DOHH2 (cell line): Measurements from ENCODE around the gene TSHZ2.

Source experiments
- H3F3A ChIP-seq: fragments of 200-600 bp; sonication (generic), shearing (Covaris generic); 2 replicates; pipeline ENCODE4 v1.6.0; 2016; ENCODE audit warnings: antibody characterized with exemption, mild to moderate bottlenecking; ENCODE audit not compliant: control insufficient read depth, insufficient read depth
- H3K27ac ChIP-seq: fragments of 200-600 bp; sonication (generic); 2 replicates; pipeline ENCODE4 v1.5.1; 2014; ENCODE audit warnings: low read depth, mild to moderate bottlenecking, low read length, moderate library complexity
- H3K27me3 ChIP-seq: fragments of 200-600 bp; sonication (generic); 2 replicates; pipeline ENCODE4 v1.6.1; 2014; ENCODE audit warnings: mild to moderate bottlenecking, low read length, mixed read lengths; ENCODE audit not compliant: control insufficient read depth
- H3K36me3 ChIP-seq: fragments of 200-600 bp; sonication (generic); 2 replicates; pipeline ENCODE4 v1.6.1; 2014; ENCODE audit warnings: mild to moderate bottlenecking, low read length, moderate library complexity, mixed read lengths; ENCODE audit not compliant: control insufficient read depth
- H3K4me1 ChIP-seq: fragments of 200-600 bp; sonication (generic); 2 replicates; pipeline ENCODE4 v1.6.1; 2014; ENCODE audit warnings: mild to moderate bottlenecking, low read length, mixed read lengths; ENCODE audit not compliant: control insufficient read depth
- H3K4me2 ChIP-seq: fragments of 200-600 bp; sonication (generic); 2 replicates; pipeline ENCODE4 v1.6.0; 2014; ENCODE audit warnings: mild to moderate bottlenecking, low read length, moderate library complexity
- H3K4me3 ChIP-seq: fragments of 200-600 bp; sonication (generic); 2 replicates; pipeline ENCODE4 v1.5.1; 2014; ENCODE audit warnings: mild to moderate bottlenecking, low read length, mixed read lengths
- H3K79me2 ChIP-seq: fragments of 200-600 bp; sonication (generic); 2 replicates; pipeline ENCODE4 v1.6.1; 2014; ENCODE audit warnings: mild to moderate bottlenecking, low read length, mixed read lengths; ENCODE audit not compliant: control insufficient read depth
- H3K9me2 ChIP-seq: fragments of 200-600 bp; sonication (generic); replicated peaks from 2 replicates; pipeline ENCODE4 v1.6.1; 2014; ENCODE audit warnings: mild to moderate bottlenecking, low read length, mixed read lengths; ENCODE audit not compliant: control insufficient read depth
- H3K9me3 ChIP-seq: fragments of 200-600 bp; sonication (generic); 2 replicates; pipeline ENCODE4 v1.6.1; 2014; ENCODE audit warnings: antibody characterized with exemption, low read length, mixed read lengths; ENCODE audit not compliant: control insufficient read depth, insufficient read depth
- H4K20me1 ChIP-seq: fragments of 200-600 bp; sonication (generic); 2 replicates; pipeline ENCODE4 v1.6.0; 2014; ENCODE audit warnings: low read depth, mild to moderate bottlenecking, antibody characterized with exemption, low read length, moderate library complexity; ENCODE audit not compliant: control insufficient read depth, insufficient read depth
- EZH2phosphoT487 ChIP-seq: fragments of 200-600 bp; sonication (generic); IDR thresholded peaks from 2 replicates; pipeline ENCODE4 v1.6.1; 2017; ENCODE audit warnings: borderline replicate concordance, mild to moderate bottlenecking, antibody characterized with exemption, low read length, moderate library complexity, mixed read lengths
- TF ChIP-seq, protein P1 (sequence below): fragments of 200-600 bp; sonication (generic); IDR thresholded peaks from one replicate; pipeline ENCODE4 v1.5.1; 2014; ENCODE audit warnings: antibody characterized with exemption, mild to moderate bottlenecking, low read depth, low read length; ENCODE audit not compliant: poor library complexity, severe bottlenecking

The TSHZ2 gene

DNA sequence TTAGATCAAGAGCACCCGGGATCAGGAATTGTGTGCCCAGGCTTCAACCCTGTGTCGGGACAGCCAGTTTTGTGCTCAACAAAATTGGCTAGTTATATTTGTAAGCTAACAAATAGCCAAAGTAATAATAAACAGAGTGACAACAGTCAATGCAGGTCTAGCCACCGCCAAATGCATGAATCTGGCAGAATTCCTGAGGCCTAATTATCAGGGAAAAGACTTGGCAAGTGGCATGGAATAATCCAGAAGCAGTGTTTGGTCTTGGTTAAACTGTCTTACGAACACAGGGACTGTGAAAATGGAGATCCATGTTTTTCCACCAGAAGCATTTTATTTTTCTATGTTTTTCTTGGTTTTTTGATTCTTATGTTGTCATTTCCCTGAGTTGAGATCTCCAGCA lies 352.7 kb downstream of the TSHZ2 start:
- Histone ChIP-seq H3K4me1 (no peaks in the 10 kb centered on the region), H3K27me3 (no peaks in the 10 kb centered on the region)

DNA sequence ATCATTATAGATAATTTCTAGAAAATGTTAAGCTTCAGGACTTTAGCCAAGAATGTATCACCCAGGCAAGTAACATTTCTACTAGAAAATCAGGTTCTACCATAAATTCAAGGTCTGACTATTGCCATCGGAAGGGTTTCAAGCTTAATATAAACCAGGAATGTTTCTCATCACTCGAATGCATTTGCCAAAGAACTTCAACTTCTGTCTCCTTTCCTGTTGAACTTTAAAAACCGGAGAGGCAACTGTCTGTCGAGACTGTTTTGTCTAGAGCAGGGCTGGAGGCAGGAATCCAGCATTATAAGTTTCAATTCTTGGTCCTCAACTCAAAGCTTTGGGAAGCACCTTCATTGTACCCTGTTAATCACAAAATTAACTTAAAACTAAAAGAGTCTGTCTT lies 356.8 kb downstream of the TSHZ2 start:
- H3K4me2 ChIP-seq = no peak overlapping the region
- H3K9me3 ChIP-seq = no peaks in the 10 kb centered on the region

More for the DNA sequence above, 352.7 kb downstream of the TSHZ2 start:
- no peaks in the 10 kb centered on the region for H4K20me1 ChIP-seq
- H3K4me3 ChIP-seq = no peak overlapping the region
- H3K79me2 ChIP-seq = no peaks in the 10 kb centered on the region
- no peak overlapping the region for H3K27ac ChIP-seq
- no peaks in the 10 kb centered on the region for H3K9me3 ChIP-seq
- TF ChIP-seq, protein P1, sequence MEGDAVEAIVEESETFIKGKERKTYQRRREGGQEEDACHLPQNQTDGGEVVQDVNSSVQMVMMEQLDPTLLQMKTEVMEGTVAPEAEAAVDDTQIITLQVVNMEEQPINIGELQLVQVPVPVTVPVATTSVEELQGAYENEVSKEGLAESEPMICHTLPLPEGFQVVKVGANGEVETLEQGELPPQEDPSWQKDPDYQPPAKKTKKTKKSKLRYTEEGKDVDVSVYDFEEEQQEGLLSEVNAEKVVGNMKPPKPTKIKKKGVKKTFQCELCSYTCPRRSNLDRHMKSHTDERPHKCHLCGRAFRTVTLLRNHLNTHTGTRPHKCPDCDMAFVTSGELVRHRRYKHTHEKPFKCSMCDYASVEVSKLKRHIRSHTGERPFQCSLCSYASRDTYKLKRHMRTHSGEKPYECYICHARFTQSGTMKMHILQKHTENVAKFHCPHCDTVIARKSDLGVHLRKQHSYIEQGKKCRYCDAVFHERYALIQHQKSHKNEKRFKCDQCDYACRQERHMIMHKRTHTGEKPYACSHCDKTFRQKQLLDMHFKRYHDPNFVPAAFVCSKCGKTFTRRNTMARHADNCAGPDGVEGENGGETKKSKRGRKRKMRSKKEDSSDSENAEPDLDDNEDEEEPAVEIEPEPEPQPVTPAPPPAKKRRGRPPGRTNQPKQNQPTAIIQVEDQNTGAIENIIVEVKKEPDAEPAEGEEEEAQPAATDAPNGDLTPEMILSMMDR = no peak
- no peak for TF ChIP-seq EZH2phosphoT487
- no peaks in the 10 kb centered on the region for H3K9me2 ChIP-seq
- H3K4me2 ChIP-seq = no peak overlapping the region
- H3K36me3 ChIP-seq = no peaks in the 10 kb centered on the region
- H3F3A ChIP-seq = no peaks in the 10 kb centered on the region

DNA sequence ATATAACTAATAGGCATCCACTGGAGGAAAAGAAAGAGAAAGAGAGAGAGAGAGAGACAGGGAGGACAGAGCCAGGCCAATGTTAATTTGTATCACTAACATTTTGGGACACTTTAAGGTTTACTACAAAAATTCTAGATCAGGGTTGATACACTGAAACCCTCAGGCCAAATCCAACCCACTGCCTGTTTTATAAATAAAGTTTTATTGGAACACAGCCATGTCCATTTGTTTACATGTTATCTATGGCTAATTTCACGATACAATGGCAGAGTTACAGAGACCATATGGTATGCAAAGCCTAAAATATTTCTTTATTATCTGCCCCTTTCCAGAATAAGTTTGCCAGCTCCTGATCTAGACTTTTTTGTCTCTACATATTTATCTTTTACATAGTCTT lies 357.6 kb downstream of the TSHZ2 start:
- Histone ChIP-seq H3K27me3 (no peaks in the 10 kb centered on the region), H3K9me2 (no peaks in the 10 kb centered on the region), H3K4me1 (no peaks in the 10 kb centered on the region), H3F3A (no peaks in the 10 kb centered on the region), H3K9me3 (no peaks in the 10 kb centered on the region), H3K4me3 (no peak overlapping the region), H3K36me3 (no peaks in the 10 kb centered on the region), H3K27ac (no peak overlapping the region), H3K79me2 (no peaks in the 10 kb centered on the region), H4K20me1 (no peaks in the 10 kb centered on the region), H3K4me2 (no peak overlapping the region)
- no peak for TF ChIP-seq EZH2phosphoT487
- TF ChIP-seq, protein P1 = no peak

More for the DNA sequence above, 356.8 kb downstream of the TSHZ2 start:
- no peaks in the 10 kb centered on the region for H3K36me3 ChIP-seq
- H4K20me1 ChIP-seq = no peaks in the 10 kb centered on the region
- H3K27ac ChIP-seq = no peak overlapping the region
- no peaks in the 10 kb centered on the region for H3K9me2 ChIP-seq
- no peak for TF ChIP-seq EZH2phosphoT487
- TF ChIP-seq, protein P1 = no peak
- H3K79me2 ChIP-seq = no peaks in the 10 kb centered on the region
- H3K4me3 ChIP-seq = no peak overlapping the region
- H3K27me3 ChIP-seq = no peaks in the 10 kb centered on the region
- H3K4me1 ChIP-seq = no peaks in the 10 kb centered on the region
- H3F3A ChIP-seq = no peaks in the 10 kb centered on the region

DNA sequence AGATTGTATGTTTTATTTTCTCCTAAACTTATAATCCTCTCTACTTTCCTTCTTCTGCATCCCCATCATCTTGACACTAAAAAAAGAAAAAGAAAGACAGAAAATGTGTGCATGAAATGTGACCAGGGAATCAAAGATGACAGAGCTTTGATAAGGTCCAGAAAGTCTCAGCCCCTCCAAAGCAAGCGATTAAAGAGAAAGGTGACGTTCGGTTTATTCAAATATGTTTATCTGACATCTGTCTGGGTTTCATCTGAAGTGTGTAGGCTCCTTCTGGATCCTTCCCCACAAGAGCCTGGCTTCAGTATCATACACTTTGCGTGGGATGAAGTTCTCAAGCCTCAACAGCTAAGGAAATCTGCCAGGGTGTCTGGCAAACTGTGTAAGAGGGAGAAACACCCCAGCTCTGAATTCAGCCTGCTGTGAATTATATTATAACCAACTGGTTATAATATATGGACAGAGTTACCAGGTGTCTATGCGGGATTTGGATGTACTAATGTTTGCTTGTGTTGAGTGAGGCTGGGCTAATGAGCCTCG lies 358.5 kb downstream of the TSHZ2 start:
- Histone ChIP-seq H3K4me1 (no peaks in the 10 kb centered on the region), H3K27me3 (no peaks in the 10 kb centered on the region), H3K79me2 (no peaks in the 10 kb centered on the region), H3K36me3 (no peaks in the 10 kb centered on the region), H4K20me1 (no peaks in the 10 kb centered on the region), H3K4me2 (no peak overlapping the region), H3K9me2 (no peaks in the 10 kb centered on the region), H3K4me3 (no peak overlapping the region), H3K27ac (no peak overlapping the region), H3F3A (no peaks in the 10 kb centered on the region), H3K9me3 (no peaks in the 10 kb centered on the region)
- TF ChIP-seq EZH2phosphoT487 = no peak
- TF ChIP-seq, protein P1 = no peak
